NK-92 (cell line): ENCODE results near the gene TCTN1.
"Not testable (repeated sequence)": the region's sequence is repeated elsewhere in the genome, so short reads cannot be mapped to it uniquely, and the experiment has no call there.

Source experiments
- DNase-seq: peaks from one replicate; lab custom pipeline; 2025; ENCODE audit not compliant: unreplicated experiment; lab: John Stamatoyannopoulos, UW

The TCTN1 gene

DNA sequence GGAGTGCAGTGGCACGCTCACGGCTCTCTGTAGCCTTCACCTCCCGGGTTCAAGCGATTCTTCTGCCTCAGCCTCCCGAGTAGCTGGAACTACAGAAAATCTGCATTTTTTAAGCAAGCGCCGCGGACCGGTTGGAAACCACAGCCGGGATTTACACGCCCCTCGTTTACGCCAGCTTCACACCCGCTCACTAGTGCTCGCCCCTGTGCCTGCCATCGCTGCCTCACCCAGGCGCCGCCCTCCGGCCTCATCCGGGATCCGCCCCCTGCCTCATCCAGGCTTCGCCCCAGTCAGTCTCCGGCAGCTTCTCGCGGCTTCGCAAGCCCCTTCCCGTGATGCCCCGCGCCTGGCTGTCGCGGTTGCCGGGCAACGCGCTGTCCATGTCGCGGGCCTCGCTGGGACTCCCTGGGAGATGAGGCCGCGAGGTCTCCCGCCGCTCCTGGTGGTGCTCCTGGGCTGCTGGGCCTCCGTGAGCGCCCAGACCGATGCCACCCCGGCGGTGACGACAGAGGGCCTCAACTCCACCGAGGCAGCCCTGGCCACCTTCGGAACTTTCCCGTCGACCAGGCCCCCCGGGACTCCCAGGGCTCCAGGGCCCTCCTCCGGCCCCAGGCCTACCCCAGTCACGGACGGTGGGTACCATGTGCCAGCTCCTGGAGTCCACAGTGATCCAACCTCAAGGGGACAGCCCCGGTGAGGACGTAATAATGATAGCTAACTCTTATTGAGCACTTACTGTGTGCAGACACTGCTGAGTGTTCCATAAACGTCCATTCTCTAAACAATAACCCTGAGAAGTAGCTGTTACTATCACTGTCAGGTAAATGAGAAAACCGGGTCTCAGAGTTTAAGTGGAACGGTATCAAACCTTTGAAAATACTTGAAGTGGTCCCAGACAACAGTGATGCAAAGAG, at the start of gene TCTN1:
Gene TCTN1 (plus strand): TSS at position 359 of the 914 bp plus-strand sequence. CDS start 54 bp downstream, at position 413.
- DNase-seq: peak; percentile 69

DNA sequence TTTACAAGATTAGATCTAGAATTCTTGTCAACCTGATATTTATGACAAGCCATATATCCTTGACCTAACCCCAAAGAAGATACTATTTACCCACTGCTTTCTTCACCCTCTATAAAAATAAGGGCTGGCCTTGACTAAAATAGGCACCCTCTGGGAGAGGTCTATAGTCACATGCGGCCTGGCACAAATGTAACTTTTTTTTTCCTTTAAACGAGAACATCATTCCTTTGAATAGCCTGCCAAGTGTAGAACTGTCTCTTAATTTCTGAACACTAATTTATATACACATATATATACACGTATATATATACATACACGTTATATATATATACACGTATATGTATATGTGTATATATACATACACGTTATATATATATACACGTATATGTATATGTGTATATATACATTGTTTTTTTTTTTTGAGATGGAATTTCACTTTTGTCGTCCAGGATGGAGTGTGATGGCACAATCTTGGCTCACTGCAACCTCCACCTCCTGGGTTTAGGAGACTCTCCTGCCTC, 49.4 kb upstream of the TCTN1 start:
- no peak for DNase-seq

DNA sequence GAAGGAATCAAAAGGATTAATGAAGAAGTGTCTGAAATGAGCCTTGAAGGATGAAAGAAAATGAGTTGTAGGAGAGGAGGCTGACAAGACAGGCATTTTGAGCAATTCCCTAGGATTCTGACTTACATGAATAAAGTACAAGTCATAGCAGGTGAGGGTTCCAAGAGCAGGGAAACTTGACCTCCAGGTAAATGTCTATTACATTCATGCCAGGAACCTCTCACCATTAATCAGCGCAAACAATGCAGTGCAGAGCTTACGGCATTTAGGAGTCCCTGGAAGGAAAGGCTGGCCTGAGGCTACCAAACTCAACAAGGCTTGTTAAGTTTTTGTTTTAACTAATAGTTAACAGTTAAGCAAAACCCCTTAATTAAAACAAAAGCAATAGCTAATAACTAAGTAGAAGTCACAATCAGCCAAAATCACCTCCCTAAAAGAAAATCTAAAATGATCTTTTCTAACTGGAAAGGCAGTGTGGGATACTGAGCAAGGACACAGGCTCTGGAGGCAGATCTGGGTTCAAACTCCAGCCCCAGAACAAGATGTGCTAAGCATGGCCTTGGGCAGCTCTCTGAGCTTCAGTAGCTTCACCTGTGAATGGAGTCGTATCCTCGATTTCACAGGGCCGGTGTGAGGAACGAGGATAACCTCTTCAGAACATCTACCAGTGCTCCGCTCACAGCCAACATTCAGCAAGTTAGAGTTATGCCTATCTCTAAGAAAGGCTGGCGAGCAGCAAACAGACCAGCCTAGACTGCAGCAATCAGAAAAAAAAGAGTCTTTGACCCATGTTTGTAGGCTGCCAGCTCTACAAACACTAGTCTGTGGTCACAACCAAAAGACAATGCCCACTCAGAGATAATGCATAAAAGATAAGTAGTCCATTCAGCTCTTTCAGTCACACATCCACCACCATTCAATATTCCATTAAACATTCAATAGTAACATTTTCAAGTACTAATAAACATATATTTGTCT, 47.7 kb upstream of the TCTN1 start:
- no peak for DNase-seq

DNA sequence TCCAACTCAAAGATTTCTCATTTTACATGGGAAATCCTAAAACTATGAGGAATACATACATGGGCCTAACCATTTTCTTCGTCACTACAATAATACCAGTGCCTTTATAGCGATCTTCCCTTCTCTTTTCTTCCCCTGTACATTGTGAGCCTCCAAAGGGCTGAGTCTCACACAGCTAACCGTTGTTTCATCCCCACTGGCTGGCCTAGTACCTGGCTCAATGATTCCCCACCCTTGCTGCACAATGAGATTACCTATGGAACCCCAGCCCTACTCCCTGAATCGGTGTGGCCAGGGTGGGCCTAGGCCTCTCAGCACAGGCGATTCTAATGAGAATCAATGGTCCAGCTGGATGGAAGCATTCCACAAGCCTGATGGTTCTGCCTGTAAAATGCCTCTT, 46.9 kb upstream of the TCTN1 start:
- DNase-seq: no peak

DNA sequence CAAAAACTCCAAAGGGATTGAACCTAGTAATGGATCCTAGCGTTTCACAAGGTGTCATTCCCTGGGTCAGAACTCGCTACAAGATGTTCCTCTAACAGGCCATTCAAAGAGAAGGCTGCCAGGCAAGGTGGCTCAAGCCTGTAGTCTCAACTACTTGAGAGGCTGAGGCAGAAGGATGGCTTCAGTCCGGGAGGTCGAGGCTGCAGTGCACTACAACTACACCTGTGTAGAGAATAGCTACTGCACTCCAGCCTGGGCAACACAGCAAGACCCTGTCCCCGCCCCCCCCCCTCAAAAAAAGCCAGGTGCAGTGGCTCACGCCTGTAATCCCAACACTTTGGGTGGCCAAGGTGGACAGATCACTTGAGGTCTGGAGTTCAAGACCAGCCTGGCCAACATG, 45.2 kb upstream of the TCTN1 start:
- DNase-seq: no peak

DNA sequence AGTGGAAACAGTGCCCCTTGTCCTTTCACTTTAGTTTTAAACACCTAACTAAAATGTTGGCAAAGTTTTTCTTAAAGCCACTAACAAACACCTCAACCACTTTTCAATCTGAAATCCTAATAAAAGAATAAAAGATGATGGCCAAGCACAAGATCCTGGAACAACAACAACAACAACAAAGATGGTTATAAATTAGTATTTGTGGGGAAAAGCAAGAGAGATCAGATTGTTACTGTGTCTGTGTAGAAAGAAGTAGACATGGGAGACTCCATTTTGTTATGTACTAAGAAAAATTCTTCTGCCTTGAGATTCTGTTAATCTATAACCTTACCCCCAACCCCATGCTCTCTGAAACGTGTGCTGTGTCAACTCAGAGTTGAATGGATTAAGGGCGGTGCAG, 44.1 kb upstream of the TCTN1 start:
- not testable (repeated sequence) for DNase-seq

DNA sequence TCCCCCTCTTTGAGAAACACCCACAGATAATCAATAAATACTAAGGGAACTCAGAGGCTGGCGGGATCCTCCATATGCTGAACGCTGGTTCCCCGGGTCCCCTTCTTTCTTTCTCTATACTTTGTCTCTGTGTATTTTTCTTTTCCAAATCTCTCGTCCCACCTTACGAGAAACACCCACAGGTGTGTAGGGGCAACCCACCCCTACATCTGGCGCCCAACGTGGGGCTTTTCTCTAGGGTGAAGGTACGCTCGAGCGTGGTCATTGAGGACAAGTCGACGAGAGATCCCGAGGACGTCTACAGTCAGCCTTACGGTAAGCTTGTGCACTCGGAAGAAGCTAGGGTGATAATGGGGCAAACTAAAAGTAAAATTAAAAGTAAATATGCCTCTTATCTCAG, 43.1 kb upstream of the TCTN1 start:
- DNase-seq: not testable (repeated sequence)

DNA sequence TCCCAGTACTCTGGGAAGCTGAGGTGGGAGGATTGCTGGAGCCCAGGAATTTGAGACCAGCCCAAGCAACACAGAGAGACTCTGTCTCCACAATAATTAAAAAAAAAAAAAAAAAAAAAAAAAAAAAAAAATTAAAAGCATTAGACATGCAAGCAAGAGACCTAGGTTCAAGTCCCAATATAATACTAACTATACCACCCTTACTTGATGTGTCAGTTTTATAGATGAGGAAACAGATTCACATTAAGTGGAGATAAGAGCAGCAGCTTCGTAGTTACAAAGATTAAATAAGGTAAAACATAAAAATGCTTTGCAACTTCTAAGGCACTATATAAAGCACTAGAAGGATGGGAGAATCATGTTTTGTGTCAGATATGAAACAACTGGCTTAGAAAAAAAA, 39.9 kb upstream of the TCTN1 start:
- no peak for DNase-seq

DNA sequence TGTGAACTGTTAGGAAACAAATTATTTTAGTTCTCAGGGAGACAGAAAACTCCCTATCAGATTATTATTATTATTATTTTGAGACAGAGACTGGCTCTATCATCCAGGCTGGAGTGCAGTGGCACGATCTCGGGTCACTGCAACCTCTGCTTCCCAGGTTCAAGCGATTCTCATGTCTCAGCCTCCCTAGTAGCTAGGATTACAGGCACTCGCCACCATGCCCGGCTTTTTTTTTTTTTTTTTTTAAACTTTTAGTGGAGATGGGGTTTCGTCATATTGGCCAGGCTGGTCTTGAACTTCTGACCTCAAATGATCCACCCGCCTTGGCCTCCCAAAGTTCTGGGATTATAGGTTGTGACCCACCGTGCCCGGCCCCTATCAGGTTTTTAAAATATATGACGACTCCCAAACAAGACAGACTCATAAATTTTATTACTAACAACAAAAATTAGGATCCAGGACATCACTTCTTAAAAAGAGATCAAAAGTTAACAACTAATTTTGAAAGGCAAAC, 39.2 kb upstream of the TCTN1 start:
- DNase-seq: not testable (repeated sequence)

DNA sequence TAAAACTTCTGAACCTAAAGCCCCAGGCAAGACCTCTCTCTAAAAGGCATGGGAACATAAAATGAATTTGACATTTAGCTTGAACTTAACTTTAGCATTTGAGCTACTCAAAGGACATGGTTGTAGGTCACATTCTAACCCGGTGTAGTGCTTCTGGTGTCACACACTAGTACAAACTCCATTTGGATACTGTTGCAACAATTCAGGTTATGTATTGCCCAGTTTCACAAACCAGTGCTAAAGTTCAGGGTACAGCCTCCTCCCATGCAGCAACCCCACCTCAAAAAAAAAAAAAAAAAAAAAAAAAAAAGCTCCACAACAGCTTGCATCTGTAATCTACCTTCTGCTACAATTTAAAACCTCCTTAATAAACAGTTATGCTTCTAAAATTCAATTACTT, 38.6 kb upstream of the TCTN1 start:
- DNase-seq: no peak

DNA sequence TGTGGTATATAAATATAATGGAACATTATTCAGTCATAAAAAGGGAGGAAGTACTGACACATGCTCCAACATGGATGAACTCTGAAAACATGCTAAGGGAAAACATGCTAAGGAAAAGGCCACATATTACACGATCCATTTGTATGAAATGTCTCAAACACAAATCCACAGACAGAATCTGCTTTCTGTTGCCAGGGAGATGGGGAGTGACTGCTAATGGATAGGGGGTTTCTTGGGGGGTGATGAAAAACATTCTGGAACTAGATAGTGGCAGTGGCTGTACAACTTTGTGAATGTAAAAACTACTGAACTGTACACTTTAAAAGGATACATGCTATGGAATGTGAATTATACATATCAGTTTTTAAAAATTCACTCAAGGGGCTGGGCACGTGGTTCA, 37.4 kb upstream of the TCTN1 start:
- no peak for DNase-seq

DNA sequence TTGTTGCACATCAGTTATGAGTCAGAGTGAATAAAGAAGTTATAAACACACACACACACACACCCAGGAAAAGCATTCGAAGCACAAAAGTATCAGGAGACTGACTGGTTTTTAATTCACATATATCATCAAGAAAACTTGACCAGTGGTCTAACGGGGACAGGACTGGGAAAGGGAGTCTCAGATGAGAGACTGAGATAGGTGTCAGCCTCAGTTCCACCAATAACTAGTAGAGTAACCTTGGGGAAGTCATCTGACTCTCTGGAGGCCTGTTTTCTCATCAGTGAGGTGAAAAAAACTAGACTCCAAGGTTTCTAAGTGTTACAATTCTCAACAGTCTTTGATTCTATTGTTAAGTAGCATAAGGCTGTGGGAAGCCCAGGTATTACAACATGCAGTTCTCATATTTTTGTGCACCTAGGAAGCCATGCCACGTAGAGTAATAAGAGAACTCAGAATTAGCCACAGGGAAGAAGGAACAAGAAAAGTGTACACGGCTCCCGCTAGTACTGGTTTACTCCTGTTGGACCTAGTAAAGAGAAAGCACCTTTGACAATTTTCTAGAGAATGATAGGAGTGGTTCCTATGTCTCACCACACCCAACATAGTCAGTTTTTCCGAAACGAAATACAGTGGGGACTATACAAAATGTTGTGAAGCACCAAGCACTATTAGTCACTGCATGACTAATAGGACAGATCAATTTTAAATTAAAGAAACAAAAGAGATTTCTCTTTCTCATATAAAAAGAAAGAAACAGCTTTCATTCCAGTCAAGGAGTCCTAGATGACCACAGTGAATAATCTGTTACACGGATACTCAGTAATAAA, 35.9 kb upstream of the TCTN1 start:
- no peak for DNase-seq

DNA sequence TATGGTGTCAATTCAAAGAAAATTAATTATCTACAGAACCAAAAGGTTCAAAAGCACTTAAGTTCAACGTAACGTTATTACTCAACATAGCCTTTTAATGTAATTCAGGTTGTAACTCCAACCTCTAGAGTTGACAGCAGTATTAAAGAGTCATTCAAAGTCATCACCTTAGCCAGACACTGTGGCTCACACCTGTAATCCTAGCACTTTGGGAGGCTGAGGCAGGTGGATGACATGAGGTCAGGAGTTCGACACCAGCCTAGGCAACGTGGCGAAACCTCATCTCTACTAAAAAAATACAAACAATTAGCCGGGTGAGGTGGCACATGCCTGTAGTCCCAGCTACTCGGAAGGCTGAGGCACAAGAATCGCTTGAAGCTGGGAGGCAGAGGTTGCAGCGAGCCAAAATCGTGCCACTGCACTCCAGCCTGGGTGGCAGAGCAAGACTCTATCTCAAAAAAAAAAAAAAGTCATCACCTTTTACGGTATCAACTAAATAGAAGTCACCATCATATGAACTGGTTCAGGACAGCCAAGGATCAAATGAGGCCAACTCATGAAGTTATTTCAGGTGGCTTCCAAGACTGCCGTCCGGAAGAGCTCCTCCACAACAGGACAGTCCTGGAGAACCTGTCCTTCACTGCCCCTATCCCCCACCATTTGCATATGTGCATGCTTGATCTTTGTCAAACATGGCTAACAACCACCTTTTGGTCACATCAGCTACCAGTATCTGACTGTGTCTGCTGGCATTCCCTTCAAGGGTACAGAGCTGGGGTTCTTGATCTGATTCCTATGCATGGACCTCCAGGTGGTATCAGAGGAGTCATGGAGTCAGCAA, 35.0 kb upstream of the TCTN1 start:
- no peak for DNase-seq

DNA sequence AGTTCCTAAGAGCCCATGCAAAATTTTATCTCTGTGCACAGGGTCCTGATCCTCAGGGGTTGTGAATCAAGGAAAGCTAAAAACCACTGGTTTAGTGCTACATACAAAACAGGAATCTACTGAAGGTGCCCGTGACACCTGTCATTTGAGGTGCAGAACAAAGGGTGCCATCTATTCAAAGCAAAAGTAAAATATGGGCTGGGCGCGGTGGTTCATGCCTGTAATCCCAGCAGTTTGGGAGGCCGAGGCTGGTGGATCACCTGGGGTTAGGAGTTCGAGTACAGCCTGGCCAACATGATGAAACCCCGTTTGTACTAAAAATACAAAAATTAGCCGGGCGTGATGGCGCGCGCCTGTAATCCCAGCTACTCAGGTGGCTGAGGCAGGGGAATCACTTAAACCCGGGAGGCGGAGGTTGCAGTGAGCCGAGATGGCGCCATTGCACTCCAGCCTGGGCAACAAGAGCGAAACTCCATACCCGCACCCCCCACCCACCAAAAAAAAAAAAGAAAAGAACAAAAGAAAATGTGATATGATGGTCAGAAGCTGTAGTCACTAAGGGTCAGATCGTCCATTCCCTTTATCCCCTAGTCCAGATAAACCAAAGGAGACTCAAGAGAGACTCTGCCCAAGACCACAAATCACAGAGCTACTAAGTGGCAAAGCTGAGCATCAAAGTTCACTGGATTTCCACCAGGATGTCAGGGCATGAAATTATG, 34.2 kb upstream of the TCTN1 start:
- DNase-seq: no peak

DNA sequence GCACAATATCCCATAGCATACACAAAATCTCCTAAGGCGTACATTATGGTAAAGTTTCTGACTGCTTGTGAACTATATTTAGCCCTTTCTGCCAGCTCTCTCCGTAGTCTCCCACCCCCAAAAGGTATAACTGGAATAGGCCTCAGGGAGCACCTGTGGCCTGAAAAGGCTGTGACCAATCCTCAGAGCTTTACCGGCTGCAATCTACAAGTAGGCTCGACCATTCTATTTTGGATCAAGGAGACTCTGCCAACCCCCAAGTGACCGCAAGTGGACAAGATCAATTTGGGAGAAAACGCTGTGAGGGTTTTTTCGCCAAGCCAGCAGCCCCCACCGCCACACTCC, 32.0 kb upstream of the TCTN1 start:
- no peak for DNase-seq

DNA sequence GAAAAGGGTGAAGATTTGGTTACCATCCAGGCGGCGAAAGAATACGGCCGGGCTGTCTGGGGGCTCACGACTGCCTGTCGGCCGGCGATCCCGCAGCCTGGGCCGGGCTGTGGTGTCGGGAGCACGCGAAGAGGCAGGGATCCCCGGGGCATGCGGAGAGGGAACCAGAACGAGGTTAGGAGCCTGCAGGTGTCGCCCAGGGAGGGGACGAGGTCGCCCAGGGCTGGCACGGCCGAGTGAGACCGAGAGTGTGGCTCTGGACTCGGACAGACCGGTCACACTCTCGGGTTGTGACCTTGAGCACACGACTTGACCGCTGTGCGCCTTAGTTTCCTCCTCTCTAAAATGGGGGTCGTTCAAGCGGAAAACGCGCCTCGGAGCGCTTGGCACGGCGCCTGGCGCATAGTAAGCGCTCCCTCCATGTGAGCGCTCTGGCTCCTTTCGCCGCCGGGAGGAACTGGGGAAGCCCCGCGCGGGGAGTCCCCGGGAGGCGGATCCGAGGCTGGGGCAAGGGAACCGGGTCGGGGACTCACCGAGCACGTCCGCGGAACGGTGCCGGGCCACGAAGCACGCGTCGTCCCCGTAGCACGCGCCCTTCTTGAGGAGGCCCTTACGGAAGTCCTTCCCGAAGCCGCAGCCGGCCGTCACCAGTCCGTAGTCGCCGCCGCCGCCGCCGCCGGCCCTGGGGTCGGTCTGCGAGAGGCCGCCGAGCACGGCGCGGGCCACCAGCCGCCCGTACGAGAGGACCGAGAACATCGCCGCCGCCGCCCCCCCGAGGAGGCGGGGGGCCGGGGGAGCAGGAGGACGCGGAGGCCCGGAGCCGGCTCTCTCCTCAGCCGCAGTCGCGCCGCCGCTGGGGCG, 31.4 kb upstream of the TCTN1 start:
- DNase-seq: no peak

DNA sequence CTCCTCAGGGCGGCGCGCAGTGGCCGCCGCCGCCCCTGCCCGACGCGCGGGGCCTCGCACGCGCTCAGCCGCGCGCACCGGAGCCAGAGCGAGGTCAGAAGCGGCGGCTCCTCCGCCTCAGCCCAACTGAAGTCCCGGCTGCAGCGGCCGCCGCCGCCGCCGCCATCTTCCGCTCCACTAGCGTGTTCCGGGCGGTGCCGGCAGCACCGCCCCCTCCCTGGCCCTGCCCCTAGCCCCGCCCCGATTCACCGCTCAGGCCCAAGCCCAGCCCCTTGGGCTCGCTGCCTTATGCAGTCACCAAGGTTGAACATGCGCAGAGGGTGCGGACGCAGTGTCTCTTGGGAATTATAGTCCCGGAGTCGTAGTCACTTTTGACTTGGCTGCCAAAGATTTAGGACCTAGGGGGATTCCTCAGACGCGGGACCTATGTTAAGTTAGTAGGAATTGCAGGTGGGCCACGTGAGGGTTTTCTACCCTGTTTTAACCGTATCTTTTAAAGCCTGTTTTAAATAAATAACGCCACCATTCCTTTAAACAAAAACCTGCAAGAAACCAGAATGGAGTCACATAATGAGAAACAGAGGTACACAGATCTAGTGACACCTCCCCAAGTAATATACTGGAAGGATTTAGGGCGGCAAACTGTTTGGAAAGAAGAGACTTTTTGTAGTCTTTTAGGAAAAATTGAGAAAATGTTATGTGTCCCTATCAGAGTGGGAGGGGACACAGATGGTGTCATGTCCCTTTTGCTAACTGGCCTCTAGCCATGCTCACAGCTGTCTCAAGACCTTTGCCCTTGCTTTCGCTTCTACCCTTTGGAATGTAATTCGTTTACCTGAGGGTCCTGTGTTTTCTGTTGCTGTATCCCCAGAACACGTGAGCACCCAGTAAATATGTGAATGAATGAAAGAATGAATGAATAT, 30.5 kb upstream of the TCTN1 start, which contains the start of gene PPTC7:
Gene PPTC7 (minus strand): TSS at position 182 of the 923 bp plus-strand sequence. CDS start 287 bp downstream, outside the sequence.
- DNase-seq: peak; percentile 72
